OCI-M1 (cell line): ENCODE results near the gene RGPD8.
"Not testable (repeated sequence)": the region's sequence is repeated elsewhere in the genome, so short reads cannot be mapped to it uniquely, and the experiment has no call there.

Source experiments
- DNase-seq: peaks from one replicate; lab custom pipeline; 2025; lab: John Stamatoyannopoulos, UW

The RGPD8 gene

DNA sequence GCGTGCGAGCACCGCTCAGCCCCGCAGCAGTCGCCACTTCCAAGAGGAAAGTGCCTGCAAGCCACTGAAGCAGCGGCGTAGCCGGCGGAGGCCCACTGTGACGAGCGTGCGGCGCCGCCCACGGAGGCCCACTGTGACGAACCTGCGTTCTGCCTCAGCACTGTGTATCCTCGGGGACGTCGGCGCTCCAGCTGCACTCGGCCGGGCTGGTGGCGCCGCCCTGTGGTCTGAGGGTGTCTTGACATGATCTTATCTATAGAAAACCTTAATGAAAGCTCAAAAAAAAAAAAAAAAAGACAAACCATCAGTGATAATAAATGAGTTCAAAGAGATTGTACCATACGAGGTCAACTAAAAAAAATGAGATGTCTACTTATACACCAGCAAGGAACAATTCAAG is at the start of gene RGPD8:
TSS of gene RGPD8 (minus strand) at position 166 of the 400 bp plus-strand sequence. CDS start 192 bp downstream, outside the sequence.
- DNase-seq: not testable (repeated sequence)

DNA sequence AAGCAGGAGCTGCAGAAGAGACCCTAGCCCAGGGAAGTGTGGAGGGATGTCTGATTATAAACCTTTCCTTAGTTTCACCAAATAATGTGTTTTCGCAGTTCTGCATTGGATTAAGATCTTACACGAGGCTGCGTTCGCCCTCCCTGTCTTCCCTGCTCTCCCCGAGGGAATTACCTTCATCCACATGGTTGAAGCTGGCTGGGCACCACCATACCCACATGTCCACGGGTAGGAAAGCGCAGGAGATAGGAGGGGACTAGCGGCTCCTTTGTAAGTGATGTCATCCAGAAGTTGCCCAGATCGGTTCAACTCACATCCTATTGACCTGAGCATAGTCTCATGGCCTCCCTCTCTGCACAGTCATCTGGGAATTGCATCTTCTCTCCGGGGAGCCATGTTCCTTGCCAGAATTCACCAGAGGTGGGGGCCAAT is 49.6 kb upstream of the RGPD8 start:
- peak; percentile 63 for DNase-seq

DNA sequence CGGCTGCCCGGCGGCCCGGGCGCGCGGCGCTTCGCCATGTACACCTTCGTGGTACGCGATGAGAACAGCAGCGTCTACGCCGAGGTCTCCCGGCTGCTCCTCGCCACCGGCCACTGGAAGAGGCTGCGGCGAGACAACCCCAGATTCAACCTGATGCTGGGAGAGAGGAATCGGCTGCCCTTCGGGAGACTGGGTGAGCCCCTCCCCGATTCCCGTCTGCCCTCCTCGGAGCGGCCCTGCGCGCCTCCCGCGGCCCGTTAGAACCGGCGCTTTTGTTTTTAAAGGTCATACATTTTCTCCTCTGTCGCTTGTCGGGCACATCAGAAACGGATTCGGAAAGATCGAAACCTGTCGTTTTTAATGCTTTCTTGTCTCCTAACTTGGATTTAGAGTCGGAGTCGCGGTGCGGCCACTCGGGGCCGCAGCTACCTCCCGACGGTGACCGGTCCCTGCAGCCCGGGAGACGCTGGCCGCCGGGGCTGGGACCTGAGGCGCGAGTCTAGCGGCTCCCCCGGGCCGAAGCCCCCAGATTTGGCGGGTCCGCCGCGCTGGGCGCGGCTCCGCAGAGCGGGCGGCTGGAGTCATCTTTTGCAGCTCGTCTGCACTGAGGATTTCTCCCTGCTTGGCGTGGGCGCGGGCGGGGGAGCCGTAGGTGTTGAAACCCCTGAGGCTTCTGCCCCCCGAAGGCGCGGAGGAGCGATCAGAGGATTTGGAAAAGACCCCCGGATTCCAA is 49.0 kb upstream of the RGPD8 start:
- peak; percentile 63 for DNase-seq

DNA sequence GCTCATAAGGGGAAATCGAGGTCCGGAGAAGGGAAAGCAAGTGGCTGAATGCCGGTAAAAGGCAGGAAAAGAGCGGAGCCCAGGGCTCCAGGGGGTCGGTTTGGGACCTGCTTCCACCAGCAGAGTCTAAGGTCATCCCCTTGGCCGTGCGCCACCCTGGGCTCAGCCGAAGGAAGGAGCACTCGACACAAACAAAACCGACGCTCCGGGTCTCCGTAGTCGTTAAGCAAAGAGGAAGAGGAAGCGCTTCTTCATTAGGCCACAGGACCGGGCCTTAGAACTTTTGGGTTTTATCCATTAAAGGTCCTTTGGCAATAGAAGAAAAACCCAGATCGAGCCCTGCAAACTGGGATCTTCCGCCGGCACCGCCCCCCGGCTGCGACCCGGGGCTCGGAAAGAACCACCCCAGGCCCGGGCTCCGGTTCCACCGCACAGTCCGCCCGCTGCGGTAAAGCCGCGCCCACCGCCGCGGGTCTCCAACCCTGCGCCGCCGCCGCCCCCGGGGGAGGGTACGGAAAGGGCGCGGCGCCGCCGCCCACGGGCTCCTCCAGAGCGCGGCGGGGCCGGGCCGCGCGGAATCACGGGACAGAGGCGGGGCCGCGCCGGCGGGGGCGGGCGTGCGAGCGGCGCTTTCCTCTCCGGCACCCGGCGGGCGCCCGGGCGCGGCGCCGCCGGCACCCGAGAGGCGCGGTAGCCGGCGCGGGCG is 48.2 kb upstream of the RGPD8 start, which contains the start of gene TTL:
TSS of gene TTL (plus strand) at position 629 of the 706 bp plus-strand sequence. CDS start 189 bp downstream, outside the sequence.
- DNase-seq: peak; percentile 85

DNA sequence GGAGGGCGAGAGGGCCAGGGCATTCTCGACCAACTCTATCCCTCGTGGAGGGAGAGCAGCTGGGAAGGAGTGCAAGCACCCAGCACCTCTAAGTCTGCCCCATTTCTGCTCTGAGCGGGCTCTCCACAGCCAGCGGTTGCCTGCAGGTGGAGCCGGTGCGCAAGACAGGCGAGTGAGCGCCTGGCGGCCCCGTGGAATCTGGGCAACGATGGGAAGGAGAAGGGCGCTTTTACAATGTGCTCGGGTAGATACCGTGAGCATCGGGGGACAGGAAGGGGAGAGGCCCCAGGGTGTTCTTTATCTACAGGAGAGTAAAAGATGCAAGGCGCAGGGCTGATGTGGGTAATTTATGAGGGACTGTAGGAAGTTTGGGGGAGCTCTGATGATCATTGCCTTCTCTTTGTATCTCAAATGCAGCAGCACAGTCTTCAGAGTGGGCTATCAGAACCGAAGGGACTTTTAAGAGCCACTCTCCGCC is 47.6 kb upstream of the RGPD8 start:
- peak; percentile 91 for DNase-seq

DNA sequence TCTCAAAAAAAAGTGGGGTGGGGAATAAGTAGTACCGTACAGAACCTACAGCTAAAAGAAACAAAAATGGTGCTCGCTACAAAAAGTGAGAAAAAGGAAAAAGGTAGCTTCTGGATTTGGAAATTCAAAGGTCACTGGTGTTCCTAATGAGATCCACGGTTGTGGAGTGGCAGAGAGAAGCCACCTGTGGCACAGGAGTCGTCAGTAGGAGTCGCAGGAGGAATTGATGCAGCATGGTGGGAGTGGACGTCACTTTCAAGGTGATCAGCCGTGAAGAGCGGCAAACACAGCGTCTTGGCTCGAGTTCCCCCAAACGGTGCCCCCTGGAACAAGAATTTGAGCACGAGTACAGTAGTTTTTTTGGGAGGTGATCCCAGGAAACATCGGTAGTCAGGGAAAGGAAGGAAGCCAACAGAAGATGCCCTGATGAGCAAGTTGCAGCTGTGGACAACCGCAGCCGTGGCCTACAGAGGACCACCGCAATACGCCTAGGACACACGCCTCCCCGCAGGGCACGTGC is 47.1 kb upstream of the RGPD8 start:
- DNase-seq: no peak

DNA sequence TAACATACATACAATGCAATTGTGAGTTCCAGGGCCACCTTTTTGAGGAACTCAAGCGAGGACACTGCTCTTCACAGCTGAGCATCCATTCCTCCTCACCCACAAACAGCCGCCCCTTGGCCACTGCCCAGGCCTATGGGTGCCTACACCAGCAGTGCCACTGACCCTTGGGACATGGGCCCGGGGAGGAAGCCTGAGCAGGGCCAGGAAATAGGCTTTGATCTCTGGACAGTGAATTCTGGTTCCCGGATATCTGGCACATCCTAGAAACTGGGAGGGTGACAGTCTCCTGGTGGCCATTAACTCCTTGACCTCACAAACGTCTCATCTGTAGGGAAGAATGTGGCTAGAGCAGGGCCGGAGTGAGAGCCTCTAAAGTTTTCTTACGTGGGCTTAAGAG is 43.0 kb upstream of the RGPD8 start:
- DNase-seq: no peak

DNA sequence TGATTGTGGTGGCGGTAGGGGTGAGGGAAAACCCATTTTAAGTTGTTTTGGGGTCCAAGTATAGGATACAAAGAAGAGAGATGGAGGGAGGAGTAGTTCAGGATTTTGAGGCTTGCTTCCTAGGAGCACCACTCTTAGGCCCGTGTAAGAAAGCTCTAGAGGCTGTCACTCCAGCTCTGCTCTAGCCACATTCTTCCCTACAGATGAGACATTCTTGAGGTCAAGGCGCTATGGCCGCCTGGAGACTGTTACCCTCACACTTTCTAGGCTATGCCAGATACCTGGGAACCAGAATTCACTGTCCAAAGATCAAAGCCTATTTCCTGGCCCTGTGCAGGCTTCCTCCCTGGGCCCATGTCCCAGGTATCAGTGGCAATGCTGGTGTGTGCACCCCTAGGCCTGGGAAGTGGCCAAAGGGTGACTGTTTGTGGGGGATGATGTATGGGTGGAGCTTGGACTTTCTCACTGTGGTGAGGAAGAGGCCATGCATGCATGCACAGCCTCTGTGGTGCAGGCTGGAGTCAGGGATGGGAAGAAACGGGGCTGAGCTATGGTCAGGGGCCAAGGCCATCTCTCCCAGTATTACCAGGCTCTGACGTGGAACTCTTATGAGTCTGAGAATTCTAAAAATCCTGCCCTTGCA is 41.5 kb upstream of the RGPD8 start:
- no peak for DNase-seq

DNA sequence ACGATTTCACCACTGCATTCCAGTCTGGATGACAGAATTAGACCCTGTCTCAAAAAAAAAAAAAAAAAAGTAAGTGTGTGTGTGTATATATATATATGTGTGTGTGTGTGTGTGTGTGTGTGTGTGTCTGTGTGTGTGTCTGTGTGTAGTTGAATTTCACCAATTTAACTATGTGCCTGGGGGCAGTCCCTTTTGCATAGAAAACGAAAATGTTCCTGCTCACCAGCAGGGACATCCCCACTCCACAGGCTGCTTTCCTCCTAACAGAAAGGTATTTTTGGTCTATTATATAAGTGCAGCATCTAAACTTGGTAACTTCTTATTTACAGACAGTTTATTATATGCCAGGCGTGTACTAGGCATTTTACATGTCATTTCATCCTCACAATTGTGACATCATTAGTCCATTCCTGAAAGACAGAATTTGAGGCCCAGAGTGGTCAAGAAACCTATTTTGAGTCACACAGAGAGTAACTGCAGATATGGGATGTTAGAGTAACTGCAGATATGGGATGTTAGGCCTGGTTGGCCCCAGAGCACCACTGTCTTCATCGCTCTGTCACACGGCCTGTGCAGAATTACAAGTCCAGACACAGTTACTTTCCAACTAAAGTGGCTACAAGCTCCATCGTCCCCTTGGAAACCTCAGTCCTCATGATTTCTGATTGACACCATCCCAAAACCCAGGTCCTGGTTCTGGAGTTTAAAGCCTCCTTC is 39.3 kb upstream of the RGPD8 start:
- no peak for DNase-seq

DNA sequence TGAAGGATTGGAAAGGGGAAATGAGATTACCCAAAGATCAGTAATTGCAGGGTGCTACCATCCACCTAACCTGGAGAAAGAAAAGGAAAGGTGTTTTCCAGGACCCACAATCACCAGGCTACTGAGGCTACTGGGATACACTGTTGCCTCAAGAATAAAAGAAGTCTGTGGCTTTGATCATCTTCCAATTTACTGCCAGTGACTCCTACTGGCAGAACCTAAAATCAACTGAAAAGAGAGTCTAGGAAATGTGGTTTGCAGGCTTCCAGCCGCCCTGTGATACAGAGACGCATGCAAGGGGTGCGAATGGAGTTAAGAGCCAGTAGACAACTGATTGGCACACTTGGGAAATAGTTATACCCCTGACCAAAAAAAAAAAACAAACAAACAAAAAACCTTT is 31.9 kb upstream of the RGPD8 start:
- peak; percentile 54 for DNase-seq

DNA sequence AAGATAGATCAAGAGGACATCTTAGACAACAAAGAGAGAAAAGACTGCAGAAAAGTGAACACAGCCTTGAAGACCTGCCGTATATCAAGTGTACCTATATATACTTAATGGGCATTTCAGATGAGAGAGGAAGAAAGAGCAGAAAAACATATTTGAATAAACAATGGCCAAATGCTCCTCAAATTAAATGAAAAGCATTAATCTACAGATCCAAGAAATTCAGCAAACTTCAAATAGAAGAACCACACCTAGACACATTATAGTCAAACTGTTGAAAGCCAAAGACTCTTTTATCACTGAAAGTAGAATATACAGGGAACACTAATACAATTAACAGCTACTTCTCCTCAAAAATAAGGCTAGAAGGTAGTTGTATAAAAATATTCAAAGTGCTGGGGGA is 29.8 kb upstream of the RGPD8 start:
- DNase-seq: no peak

DNA sequence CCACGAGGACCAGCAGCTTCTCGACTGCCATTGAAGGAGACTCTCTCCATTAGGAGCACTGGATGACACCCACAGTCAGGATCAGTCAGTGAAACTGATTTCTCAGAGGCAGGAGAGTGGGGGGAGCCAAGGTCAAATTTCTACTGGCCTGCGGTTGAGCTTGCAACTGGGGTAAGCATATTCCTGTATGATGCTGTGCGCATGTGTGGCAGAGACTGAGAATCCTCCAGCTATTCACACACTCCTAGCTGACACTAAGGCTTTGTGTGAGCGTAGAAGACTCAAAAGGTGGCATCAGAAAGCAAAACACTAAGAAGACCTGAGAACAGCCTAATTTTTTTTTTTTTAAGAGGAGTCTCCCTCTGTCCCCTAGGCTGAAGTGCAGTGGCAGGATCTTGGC is 28.7 kb upstream of the RGPD8 start:
- no peak for DNase-seq

DNA sequence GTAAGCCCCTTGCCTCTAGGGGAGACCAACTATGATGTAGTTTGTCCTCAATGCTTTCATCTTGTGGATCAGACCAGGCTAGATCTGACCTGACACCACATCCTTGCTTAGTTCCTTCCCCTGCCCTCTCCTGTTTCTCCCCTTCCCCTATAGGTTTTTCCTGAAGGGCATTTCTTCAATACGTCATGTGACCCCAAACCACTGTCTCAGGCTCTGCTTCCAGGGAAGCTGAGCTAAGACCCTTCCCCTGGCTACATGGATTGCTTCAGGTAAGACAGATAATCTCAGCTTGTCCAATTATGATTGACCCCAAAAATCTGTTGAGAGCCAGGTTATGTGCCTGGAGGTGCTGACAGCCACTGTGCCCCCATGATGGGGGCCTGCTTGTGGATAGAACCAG is 25.9 kb upstream of the RGPD8 start:
- DNase-seq: no peak

DNA sequence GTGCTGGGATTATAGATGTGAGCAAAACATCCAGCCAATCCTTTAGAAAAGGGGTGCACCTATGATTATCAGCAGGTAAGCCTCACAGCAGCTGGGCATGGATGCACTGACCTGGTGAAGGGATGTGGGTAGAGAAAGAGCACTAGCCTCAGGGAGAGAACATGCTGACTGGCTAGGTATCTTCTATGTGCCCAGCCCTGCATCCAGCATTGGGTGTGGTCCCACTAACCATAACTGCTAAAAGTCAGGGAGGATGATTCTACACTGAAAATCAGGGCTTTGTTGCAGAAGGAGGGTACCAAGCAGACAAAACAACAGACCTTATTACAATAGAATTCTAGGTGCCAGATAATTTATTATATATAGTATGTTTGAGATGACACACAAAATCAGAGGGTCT is 21.1 kb upstream of the RGPD8 start:
- DNase-seq: no peak

DNA sequence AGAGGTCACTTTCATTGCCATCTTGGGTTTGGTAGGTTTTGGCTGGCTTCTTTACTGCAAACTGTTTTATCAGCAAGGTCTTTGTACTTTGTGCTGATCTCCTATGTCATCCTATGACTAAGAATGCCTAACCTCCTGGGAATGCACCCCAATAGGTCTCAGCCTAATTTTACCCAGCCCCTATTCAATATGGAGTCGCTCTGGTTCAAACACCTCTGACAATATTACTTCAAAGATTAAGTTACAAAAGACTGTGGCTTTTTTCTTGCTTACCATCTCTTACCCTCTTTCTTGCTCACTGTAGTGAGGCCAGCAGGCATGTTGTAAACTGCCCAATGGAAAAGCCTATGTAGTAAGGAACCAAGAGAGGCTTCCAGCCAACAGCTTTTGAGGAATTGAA is 17.9 kb upstream of the RGPD8 start:
- no peak for DNase-seq

DNA sequence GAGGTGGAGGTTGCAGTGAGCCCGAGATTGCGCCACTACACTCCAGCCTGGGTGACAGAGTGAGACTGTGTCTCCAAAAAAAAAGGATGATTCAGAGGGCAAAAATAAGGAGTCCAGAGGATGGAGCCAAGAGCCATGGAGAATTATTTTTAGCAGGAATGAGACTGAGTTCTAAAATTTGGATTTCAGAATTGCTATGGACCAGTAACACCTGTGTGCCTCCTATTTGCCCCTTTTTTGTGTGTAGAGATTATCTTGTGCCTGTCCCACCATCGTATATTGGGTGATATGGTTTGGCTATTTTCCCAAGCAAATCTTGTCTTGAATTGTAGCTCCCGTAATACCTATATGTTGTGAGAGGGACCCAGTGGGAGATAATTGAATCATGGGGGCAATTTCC is 16.4 kb upstream of the RGPD8 start:
- no peak for DNase-seq

DNA sequence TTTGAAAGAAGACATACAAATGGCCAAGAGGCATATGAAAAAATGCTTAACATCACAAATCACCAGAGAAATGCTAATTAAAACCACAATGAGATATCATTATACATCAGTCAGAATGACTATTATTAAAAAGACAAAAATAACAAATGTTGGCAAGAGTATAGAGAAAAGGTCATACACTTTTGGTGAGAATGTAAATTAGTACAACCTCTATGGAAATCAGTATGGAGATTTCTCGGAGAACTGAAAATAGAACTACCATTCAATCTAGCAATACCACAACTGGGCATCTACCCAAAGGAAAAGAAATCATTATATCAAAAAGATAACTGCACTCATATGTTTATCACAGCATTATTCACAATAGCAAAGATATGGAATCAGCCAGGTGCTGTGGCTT is 10.8 kb upstream of the RGPD8 start:
- not testable (repeated sequence) for DNase-seq

DNA sequence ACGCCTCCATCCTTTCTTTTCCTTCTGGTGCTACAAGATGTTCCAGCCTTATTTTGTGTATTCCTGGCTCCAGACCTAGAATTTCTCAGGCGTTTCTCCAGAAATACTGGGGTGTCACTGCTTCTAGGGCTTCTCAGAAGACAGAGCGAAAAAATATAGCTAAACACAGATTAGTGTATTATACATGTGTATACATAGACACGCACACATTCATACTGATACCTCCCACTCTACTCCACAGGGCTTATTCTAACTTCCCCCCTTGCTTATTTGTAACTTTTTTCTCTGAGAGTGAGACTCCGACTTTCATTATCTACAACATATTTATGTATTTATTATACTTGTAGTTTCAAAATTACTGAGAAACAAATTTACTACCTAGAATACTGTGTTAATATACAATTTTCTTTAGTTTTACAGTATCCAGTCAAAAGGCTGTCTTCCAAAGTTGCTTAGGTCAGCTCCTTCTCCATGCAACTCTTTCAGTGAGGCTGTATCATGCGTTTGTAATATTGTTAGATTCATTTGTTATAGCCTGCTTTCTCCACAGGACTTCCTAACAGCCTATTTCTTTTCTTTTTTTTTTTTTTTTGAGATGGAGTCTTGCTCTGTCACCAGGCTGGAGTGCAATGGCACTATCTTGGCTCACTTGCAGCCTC is 5.3 kb upstream of the RGPD8 start:
- DNase-seq: not testable (repeated sequence)

DNA sequence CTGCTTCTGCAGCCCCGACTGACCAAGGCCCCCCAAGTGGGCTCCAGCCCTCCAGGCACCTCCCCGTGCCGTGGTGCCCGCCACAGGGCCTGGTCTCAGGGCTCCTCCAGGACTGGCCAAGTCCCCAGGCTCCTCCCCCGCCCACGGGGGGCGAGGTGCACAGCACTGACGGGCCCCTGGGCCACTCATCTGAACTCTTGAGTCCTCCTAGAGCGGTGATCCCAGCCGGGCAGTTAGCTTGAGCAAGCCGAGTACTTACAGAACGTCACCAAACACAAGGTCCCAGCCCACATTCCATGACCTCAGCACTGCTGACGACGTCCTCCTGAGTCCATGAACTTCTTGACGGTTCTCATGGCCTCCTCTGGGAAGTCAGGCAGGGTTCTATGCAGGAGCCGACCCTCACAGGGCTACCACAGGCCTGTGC is 4.0 kb upstream of the RGPD8 start:
- DNase-seq: not testable (repeated sequence)

DNA sequence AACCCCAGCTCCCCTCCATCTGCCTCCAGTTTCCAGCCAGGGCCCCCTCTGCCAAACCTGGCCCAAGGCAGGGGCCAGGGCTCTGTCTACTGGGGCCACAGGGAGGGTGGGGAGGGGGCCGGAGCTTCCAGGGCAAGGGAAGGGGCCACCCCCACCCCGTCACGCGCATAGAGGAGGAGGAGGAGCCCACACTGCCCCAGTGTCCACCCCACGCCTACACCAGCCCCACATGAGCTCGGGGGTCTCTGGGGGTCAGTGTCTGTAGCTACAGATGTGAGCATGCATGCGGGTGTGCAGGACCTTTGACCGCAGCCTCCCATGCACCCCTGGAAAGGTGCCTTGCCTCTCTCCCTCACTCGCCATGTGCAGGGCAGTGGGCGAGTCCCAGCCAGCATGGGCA is 3.5 kb upstream of the RGPD8 start:
- not testable (repeated sequence) for DNase-seq

DNA sequence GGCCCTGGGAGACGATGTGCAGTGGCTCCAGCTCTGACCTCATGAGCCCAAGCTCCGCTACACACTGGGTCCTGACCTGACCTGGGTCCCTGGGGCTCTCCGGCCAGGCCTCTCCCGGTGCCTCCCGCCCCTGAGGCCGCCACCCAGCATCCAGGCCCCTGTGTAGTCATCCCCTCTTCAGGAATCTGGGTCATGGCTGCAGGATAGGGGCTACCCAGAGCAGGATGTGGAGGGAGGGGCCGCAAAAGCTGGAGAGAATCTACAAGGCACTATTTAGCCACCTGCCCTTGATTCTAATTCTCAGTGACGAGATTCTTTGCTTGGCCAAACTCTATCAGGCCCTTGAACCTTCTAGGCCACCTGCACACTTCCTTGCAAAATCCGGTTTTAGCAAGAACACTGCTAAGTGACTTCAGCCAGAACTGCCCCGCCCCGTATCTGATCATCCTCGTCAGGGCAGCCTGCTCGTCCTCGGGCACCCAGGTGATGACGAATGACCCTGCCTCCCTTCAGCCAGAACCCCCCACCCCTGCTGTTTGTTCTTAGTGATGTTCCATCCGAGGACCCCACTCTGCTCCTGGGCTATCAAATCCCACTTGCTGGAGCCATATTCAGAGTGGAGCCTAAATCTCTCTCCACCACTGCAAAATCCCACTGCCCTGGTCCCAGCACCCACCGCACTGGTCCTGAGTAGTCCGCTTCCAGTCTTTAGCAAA is 2.4 kb upstream of the RGPD8 start:
- DNase-seq: not testable (repeated sequence)
